KG1 (cell line): ENCODE measurements around the gene GPR107.
"Not testable (repeated sequence)": the region's sequence is repeated elsewhere in the genome, so short reads cannot be mapped to it uniquely, and the experiment has no call there.

Experiments
- DNase-seq: peaks from one replicate; lab custom pipeline; 2025; lab: John Stamatoyannopoulos, UW

Gene GPR107

GRCh38 chr9:130053504-130054324 is at the start of gene GPR107:
Gene GPR107, plus strand, starts transcription at chr9:130053906. Its CDS starts 27 bp downstream, at chr9:130053933.
- DNase-seq, result no peak

GRCh38 chr9:130003943-130004552 is 49.7 kb upstream of the GPR107 start:
- DNase-seq, result no peak

- DNase-seq, result not testable (repeated sequence)
These were observed 46.8 kb upstream of the GPR107 start for GRCh38 chr9:130006952-130007351.

- DNase-seq, result no peak
These were observed 45.2 kb upstream of the GPR107 start for GRCh38 chr9:130008538-130008937.

- DNase-seq, result not testable (repeated sequence)
These were observed 44.2 kb upstream of the GPR107 start for GRCh38 chr9:130009546-130009945.

- no peak for DNase-seq
These were observed 43.3 kb upstream of the GPR107 start for GRCh38 chr9:130010151-130010988.

GRCh38 chr9:130013326-130013725 is 40.4 kb upstream of the GPR107 start:
- no peak for DNase-seq

- no peak for DNase-seq
These were observed 38.2 kb upstream of the GPR107 start for GRCh38 chr9:130015353-130016019.

- DNase-seq, result no peak
These were observed 36.6 kb upstream of the GPR107 start for GRCh38 chr9:130017076-130017475.

GRCh38 chr9:130017510-130017909 is 36.2 kb upstream of the GPR107 start:
- DNase-seq, result not testable (repeated sequence)

GRCh38 chr9:130018265-130018664 is 35.4 kb upstream of the GPR107 start:
- no peak for DNase-seq

GRCh38 chr9:130020618-130021017 is 33.1 kb upstream of the GPR107 start:
- no peak for DNase-seq

- no peak for DNase-seq
These were observed 32.6 kb upstream of the GPR107 start for GRCh38 chr9:130021123-130021522.

- DNase-seq, result not testable (repeated sequence)
These were observed 31.9 kb upstream of the GPR107 start for GRCh38 chr9:130021842-130022241.

GRCh38 chr9:130022566-130023143 is 31.1 kb upstream of the GPR107 start:
- DNase-seq, result no peak

GRCh38 chr9:130023144-130023787 is 30.4 kb upstream of the GPR107 start:
- no peak for DNase-seq

- DNase-seq, result no peak
These were observed 29.6 kb upstream of the GPR107 start for GRCh38 chr9:130023994-130024596.

- DNase-seq, result no peak
These were observed 29.1 kb upstream of the GPR107 start for GRCh38 chr9:130024597-130024994.

GRCh38 chr9:130026583-130027340 is 26.9 kb upstream of the GPR107 start:
- DNase-seq, result no peak
